ENCODE measurements around the gene CAB39L.

DNA sequence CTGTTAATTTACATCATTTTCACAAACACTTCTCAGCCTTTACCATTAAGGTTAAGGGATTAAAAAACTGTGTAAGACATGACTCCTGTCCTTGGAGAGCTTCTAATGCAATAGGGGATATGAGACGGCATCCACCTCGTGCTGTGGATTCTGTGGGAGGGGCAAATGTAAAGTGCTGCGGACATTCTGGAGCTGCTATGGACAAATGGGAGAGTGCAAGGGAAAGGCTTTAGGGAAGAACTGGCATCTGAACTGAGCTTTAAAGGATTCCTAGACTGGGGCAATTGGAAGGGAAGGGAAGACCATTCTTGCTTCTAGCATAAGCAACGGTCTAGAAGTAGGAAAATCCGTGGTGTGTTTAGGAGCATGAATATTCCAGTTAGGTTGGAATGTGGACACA lies 164.8 kb downstream of the CAB39L start:
- TF ChIP-seq POLR2AphosphoS5 (IDR thresholded peaks at IDR 0.05) (no peak), EP300 (IDR thresholded peaks at IDR 0.05) (no peak)
